Glutamatergic neuron (in vitro differentiated cells): ENCODE results near the gene AGBL4. TPM values are rescaled to one million over a fixed set of nuclear protein-coding genes. Genes with fewer than 3 reads are reported as not detected.

Experiments
- DNase-seq: peaks from one replicate; pipeline ENCODE4 v3.0.0; 2022
- H3K27ac Mint-ChIP-seq: one replicate; pipeline ENCODE4 v1.8.0; 2020; ENCODE audit warnings: mild to moderate bottlenecking, mixed read lengths, inconsistent platforms; ENCODE audit not compliant: unreplicated experiment
- H3K27me3 Mint-ChIP-seq: one replicate; pipeline ENCODE4 v1.8.0; 2020; ENCODE audit warnings: mild to moderate bottlenecking, moderate library complexity, mixed read lengths, inconsistent platforms; ENCODE audit not compliant: unreplicated experiment
- H3K36me3 Mint-ChIP-seq: one replicate; pipeline ENCODE4 v1.8.0; 2020; ENCODE audit warnings: mild to moderate bottlenecking, mixed read lengths, inconsistent platforms; ENCODE audit not compliant: unreplicated experiment
- H3K4me1 Mint-ChIP-seq: one replicate; pipeline ENCODE4 v1.8.0; 2020; ENCODE audit warnings: mild to moderate bottlenecking, low read depth, mixed read lengths, inconsistent platforms; ENCODE audit not compliant: unreplicated experiment
- H3K4me3 Mint-ChIP-seq: one replicate; pipeline ENCODE4 v1.8.0; 2020; ENCODE audit warnings: mild to moderate bottlenecking, mixed read lengths, inconsistent platforms; ENCODE audit not compliant: unreplicated experiment
- H3K9me3 Mint-ChIP-seq: one replicate; pipeline ENCODE4 v1.8.0; 2020; ENCODE audit warnings: mild to moderate bottlenecking, moderate library complexity, mixed read lengths, inconsistent platforms; ENCODE audit not compliant: unreplicated experiment
- long read RNA-seq: library from polyadenylated mRNA; unstranded; transcript quantifications from one replicate; pipeline ENCODE4 v2.0.0, GENCODE V29; 2020; ENCODE audit not compliant: unreplicated experiment
- total RNA-seq: library from RNA; stranded (reverse); fragmentation: NEBNext Ultra II Directional; extraction: Animal tissue kit (Norgen Biotek cat#: 25700); gene quantifications from one replicate; pipeline ENCODE4 v1.2.1, GENCODE V29; 2021; ENCODE audit not compliant: unreplicated experiment
- TF ChIP-seq, protein P1 (sequence below): fragments of 200-600 bp; sonication (generic); IDR thresholded peaks from one replicate; pipeline ENCODE4 v1.5.0; 2021; ENCODE audit not compliant: partially characterized antibody, unreplicated experiment

Gene AGBL4
- 3.5 TPM for total RNA-seq
- long read RNA-seq, partial matches to known transcripts: 0 of 4 reads
- long read RNA-seq, other reads (novel, unspliced or antisense): 4 of 4 reads

DNA sequence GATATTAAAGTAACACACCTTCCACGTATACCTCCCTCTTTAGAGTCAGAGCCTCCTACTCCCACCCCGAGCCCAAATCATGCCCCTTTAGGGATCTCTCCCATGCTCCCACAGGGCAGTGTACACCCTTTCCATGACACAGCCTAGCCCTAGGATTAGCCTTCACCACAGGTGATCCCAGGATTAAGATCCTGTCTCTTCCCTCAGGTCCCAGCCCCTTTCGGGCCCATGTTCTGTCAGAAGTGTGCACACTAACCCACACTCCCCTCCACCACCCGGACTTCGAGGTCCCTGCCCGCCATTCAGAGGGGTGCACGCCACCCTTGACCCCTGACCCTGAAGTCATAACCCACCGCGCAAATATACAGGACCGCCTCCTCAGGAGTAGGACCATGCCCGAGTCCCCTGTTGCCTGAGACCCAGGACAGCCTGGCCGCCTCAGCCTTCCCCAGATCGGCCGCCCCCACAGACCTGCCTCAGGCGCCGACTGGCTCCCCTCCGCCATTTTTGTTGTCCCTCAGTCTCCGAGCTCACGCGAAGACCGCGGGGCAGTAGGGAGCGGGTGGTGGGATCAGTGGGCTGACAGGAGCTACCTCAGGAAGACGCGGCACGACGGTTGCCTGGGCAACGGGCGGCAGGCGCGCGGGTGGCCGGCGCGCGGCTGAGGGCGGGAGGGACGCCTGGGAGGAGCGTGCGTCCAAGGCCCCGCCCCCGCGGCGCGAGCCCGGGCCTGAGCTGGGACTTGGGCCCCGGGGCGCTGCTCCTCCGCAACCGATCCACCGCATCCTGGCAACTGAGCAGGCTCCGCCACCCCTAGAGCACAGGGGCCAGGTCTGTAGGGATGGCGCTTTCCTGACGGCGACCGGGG lies at the start of gene AGBL4:
Gene AGBL4, minus strand, starts transcription at position 663 of the 868 bp plus-strand sequence.
- peak within 1 kb of the TSS; percentile 84 for H3K4me3 Mint-ChIP-seq
- no peak within 1 kb of the TSS for H3K27ac Mint-ChIP-seq
- no peaks in the 10 kb centered on the region for H3K4me1 Mint-ChIP-seq
- no peaks in the 10 kb centered on the region for H3K27me3 Mint-ChIP-seq
- TF ChIP-seq, protein P1, sequence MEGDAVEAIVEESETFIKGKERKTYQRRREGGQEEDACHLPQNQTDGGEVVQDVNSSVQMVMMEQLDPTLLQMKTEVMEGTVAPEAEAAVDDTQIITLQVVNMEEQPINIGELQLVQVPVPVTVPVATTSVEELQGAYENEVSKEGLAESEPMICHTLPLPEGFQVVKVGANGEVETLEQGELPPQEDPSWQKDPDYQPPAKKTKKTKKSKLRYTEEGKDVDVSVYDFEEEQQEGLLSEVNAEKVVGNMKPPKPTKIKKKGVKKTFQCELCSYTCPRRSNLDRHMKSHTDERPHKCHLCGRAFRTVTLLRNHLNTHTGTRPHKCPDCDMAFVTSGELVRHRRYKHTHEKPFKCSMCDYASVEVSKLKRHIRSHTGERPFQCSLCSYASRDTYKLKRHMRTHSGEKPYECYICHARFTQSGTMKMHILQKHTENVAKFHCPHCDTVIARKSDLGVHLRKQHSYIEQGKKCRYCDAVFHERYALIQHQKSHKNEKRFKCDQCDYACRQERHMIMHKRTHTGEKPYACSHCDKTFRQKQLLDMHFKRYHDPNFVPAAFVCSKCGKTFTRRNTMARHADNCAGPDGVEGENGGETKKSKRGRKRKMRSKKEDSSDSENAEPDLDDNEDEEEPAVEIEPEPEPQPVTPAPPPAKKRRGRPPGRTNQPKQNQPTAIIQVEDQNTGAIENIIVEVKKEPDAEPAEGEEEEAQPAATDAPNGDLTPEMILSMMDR: no peak
- peak; percentile 80 for DNase-seq
- H3K9me3 Mint-ChIP-seq: no peaks in the 10 kb centered on the region
- H3K36me3 Mint-ChIP-seq: no peaks in the 10 kb centered on the region

DNA sequence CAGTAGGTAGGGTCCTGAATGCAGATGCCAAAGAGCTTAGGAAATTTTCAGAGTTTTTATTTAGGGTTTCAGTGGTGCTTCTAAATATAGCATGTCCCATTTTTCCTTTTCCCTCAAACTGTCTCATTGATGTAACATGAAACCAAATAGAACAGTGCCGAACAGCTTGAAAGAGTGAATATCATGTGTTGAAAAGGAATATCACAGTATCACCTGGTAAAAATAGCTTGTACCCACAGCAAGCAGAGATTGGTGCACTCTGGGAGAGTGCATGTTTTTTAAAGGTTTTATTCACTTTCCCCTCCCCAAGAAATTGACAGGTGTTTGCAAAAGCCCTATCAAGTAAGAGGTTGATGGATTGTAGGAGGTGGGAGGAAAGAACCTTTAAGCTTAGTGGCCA lies 43.1 kb upstream of the AGBL4 start:
- Mint-ChIP-seq H3K9me3 (peaks cover under 1% of the 10 kb centered on the region), H3K27ac (no peak overlapping the region), H3K4me1 (peaks cover 2% of the 10 kb centered on the region), H3K36me3 (no peaks in the 10 kb centered on the region), H3K27me3 (peaks cover 4% of the 10 kb centered on the region), H3K4me3 (no peak overlapping the region)
- TF ChIP-seq, protein P1: no peak
- no peak for DNase-seq

DNA sequence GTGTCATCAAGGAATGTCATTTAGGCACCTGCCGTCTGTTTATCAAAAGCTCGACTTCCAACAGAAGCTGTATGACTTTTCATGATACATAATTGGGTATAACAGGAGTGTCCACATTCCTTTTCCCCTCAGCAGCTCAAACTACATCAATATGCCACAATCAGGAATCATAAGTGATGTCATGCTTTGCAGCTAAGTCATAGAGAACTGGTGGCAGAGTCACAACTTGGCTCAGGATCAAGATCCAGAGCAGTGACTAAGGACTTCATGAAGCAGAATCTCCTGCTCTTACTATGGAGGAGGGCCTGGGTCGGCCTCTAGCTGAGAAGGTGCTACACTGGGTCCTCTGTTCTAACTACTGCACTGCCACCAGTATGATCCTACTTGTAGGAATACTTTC lies 36.5 kb upstream of the AGBL4 start:
- no peaks in the 10 kb centered on the region for H3K4me1 Mint-ChIP-seq
- H3K9me3 Mint-ChIP-seq: peaks cover 2% of the 10 kb centered on the region
- no peak for DNase-seq
- H3K27me3 Mint-ChIP-seq: peaks cover 4% of the 10 kb centered on the region
- no peaks in the 10 kb centered on the region for H3K36me3 Mint-ChIP-seq
- H3K4me3 Mint-ChIP-seq: no peak overlapping the region
- H3K27ac Mint-ChIP-seq: no peak overlapping the region
- TF ChIP-seq, protein P1: no peak

DNA sequence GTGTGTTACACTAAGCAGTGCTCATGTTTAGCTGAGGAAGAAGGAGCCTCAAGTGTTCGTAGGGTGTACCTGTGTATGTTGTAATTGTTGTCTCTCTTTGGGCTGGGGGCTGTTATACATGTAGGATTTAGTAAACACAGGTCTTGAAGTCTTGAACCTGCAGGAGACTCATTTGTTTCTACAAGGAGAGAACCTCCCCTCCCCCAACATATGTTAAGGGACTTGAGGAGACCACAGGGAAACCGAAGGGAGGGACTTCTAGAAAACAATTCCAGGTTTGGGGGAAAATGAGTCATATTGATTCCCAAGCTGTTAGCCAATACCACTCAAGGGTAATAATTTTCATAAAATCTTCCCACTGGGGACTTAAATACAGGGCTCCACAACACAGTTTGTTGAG lies 25.0 kb upstream of the AGBL4 start:
- Mint-ChIP-seq H3K36me3 (no peaks in the 10 kb centered on the region), H3K9me3 (peaks cover 2% of the 10 kb centered on the region), H3K4me3 (peak overlapping the region; percentile 87), H3K4me1 (peaks cover 15% of the 10 kb centered on the region), H3K27ac (peak overlapping the region; percentile 81), H3K27me3 (peaks cover 4% of the 10 kb centered on the region)
- TF ChIP-seq, protein P1: no peak
- no peak for DNase-seq
